ENCODE data around the gene CHP2. TPM values are rescaled to one million over a fixed set of nuclear protein-coding genes. Genes with fewer than 3 reads are reported as not detected.

CHP2 gene
- total RNA-seq: not detected

DNA sequence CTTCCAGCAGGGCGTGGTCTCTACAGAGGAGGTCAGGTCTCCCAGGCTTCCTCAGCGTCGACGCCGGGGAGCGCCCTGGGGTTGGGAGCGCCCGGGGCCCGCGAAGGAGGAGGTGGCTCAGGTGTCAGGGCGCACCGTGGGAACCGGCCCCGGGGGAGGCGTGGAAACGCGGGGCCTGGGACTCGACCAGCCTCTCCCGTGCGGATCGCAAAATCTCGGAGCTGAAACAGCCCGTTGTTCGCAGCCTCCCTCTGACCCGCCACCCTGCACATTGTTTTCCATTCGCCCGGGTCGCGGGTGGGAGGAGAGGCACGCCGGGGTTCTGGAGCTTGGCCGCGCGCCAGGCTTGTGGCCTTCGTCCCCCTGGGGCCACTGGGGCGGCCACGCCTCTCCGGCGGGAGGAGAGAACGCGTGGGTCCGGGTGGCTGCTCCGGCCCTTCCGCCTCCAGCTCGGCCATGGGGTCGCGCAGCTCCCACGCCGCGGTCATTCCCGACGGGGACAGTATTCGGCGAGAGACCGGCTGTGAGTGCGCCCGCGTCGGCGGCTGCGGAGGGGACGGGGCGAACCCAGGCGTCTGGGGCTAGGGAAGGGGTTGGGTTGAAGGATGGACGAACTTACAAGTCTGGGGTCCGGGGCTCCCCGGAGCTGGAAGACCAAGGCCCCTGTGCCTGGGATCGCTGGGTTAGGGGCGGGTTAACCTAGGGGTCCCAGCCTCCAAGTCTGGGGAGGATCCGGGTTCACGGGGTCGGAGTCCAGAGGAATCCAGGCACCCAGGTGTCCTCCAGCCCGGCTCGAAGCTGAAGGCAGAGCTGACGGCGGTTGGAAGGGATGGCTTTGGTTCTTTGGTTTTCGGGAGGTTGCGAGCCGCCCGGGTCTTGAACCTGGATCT is at the start of gene CHP2:
Gene CHP2, plus strand, starts transcription at position 433 of the 890 bp plus-strand sequence. Its CDS starts 24 bp downstream, at position 457.
- DNase-seq: no peak
- H3K4me1 ChIP-seq: peaks cover 0 to 11% of the 10 kb centered on the region in 2 donors
- no peak for TF ChIP-seq POLR2A (IDR thresholded peaks at IDR 0.05)
- TF ChIP-seq, protein P1, sequence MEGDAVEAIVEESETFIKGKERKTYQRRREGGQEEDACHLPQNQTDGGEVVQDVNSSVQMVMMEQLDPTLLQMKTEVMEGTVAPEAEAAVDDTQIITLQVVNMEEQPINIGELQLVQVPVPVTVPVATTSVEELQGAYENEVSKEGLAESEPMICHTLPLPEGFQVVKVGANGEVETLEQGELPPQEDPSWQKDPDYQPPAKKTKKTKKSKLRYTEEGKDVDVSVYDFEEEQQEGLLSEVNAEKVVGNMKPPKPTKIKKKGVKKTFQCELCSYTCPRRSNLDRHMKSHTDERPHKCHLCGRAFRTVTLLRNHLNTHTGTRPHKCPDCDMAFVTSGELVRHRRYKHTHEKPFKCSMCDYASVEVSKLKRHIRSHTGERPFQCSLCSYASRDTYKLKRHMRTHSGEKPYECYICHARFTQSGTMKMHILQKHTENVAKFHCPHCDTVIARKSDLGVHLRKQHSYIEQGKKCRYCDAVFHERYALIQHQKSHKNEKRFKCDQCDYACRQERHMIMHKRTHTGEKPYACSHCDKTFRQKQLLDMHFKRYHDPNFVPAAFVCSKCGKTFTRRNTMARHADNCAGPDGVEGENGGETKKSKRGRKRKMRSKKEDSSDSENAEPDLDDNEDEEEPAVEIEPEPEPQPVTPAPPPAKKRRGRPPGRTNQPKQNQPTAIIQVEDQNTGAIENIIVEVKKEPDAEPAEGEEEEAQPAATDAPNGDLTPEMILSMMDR (IDR thresholded peaks at IDR 0.05): no peak
- no peaks in the 10 kb centered on the region for H3K9me3 ChIP-seq
- intact Hi-C loops (cut with DNase I): no loop called here
- 11 to 18% methylated on average over 4 to 51 of the region's 80 CpGs for WGBS, 2 donors
- H3K36me3 ChIP-seq: no peaks in the 10 kb centered on the region
- peak within 1 kb of the TSS in 1 of 3 donors; percentile 2 for H3K4me3 ChIP-seq (replicated peaks in 1 of 3)
- no peak within 1 kb of the TSS for H3K27ac ChIP-seq
- peaks cover 10% of the 10 kb centered on the region for H3K27me3 ChIP-seq

DNA sequence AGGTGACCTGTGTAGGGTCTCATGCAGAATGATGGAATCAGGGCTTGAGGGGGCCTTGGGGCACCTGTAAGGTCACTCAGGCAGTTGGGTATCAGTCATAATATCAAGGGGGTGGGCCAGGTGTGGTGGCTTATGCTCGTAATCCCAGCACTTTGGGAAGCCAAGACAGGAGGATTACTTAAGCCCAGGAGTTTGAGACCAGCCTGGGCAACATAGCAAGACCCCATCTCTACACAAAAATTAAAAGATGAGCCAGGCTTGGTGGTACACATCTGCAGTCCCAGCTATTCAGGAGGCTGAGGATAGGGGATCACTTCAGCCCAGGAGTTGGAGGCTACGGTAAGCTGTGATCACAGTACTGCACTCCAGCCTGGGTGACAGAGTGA is 49.3 kb upstream of the CHP2 start:
- Histone ChIP-seq H3K36me3 (no peaks in the 10 kb centered on the region), H3K4me1 (no peaks in the 10 kb centered on the region), H3K27ac (no peak overlapping the region), H3K4me3 (replicated peaks in 1 of 3) (no peak overlapping the region), H3K9me3 (no peaks in the 10 kb centered on the region), H3K27me3 (no peaks in the 10 kb centered on the region)
- no peak for TF ChIP-seq POLR2A (IDR thresholded peaks at IDR 0.05)
- TF ChIP-seq, protein P1 (IDR thresholded peaks at IDR 0.05): no peak
- DNase-seq: no peak
- intact Hi-C loops (cut with DNase I): no loop called here
- WGBS, 2 donors: 85 to 90% methylated on average over 2 of the region's 2 CpGs

DNA sequence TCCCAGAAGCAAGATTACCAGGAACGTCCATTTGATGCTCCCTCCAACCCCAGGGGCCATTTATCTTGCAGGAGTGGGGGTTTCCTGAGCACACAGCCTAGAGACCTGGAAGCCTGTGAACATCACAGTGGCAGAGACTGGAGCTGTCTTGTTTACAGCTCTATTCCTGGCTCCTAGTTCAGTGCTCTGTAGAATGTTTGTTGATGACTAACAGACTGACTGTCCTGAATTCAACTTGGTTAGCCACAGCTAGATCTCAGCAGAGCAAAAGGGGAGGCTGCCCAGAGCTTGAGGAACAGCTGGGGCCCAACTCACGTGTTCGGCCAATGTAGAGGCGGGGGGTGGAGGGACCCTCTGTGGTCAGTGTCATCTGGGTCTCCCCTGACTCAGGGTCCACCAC is 48.4 kb upstream of the CHP2 start:
- 83 to 91% methylated on average over 4 of the region's 4 CpGs for WGBS, 2 donors
- Histone ChIP-seq H3K4me1 (no peaks in the 10 kb centered on the region), H3K27me3 (no peaks in the 10 kb centered on the region), H3K4me3 (replicated peaks in 1 of 3) (no peak overlapping the region), H3K36me3 (no peaks in the 10 kb centered on the region), H3K9me3 (no peaks in the 10 kb centered on the region), H3K27ac (no peak overlapping the region)
- intact Hi-C loops (cut with DNase I): no loop called here
- DNase-seq: no peak
- TF ChIP-seq, protein P1 (IDR thresholded peaks at IDR 0.05): no peak
- no peak for TF ChIP-seq POLR2A (IDR thresholded peaks at IDR 0.05)

DNA sequence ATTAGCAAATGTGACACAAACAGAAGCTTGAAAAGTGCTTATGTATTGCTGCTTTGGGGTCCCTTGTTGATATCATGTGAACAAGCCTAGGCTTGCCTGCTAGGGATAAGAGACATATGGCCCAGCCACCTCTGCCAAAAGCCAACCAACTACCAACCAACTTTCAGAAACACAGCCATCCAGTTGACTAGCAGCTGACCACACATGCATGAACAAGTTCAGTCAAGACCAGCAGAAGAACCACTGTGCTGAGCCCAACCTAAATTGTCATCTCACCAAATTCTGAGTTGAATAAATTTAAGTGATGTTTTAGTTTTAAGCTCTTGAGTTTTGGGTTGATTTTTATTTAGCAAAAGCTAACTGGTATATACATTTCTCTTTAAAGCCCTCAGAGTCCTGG is 45.3 kb upstream of the CHP2 start:
- intact Hi-C loops (cut with DNase I): no loop called here
- no peaks in the 10 kb centered on the region for H3K27me3 ChIP-seq
- no peaks in the 10 kb centered on the region for H3K9me3 ChIP-seq
- no peak overlapping the region for H3K4me3 ChIP-seq (replicated peaks in 1 of 3)
- no peak for TF ChIP-seq POLR2A (IDR thresholded peaks at IDR 0.05)
- TF ChIP-seq, protein P1 (IDR thresholded peaks at IDR 0.05): no peak
- H3K36me3 ChIP-seq: no peaks in the 10 kb centered on the region
- H3K4me1 ChIP-seq: no peaks in the 10 kb centered on the region
- DNase-seq: no peak
- no peak overlapping the region for H3K27ac ChIP-seq

DNA sequence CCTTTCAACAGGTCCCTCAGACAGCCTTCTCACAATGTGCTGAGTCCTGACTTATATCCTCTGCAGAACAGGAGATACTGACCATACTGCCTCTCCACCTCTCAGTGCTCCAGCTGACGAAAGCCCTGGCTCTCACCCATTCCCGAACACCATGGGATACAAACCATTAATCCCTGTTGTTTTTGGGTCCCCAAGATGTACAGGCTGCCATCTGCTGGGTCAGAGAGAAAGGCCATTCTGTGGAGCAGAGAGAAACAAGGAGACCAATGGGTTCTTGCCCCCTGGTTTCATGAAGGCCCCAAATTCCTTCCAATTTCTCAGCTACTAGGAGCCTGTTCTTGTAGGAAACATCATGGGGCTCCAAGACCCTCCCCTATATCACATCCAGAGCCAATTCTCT is 44.8 kb upstream of the CHP2 start:
- no peak overlapping the region for H3K4me3 ChIP-seq (replicated peaks in 1 of 3)
- intact Hi-C loops (cut with DNase I): no loop called here
- H3K36me3 ChIP-seq: no peaks in the 10 kb centered on the region
- TF ChIP-seq, protein P1 (IDR thresholded peaks at IDR 0.05): no peak
- TF ChIP-seq POLR2A (IDR thresholded peaks at IDR 0.05): no peak
- 72 to 83% methylated on average over 2 of the region's 2 CpGs for WGBS, 2 donors
- no peaks in the 10 kb centered on the region for H3K27me3 ChIP-seq
- H3K27ac ChIP-seq: no peak overlapping the region
- H3K9me3 ChIP-seq: no peaks in the 10 kb centered on the region
- DNase-seq: no peak
- H3K4me1 ChIP-seq: no peaks in the 10 kb centered on the region

Measured in thyroid gland (tissue), 4 donors.